Measurements from ENCODE around the gene ETV2.

Gene ETV2

GRCh38 chr19:35612224-35612558 lies 29.4 kb upstream of the ETV2 start:
- Histone ChIP-seq H3K4me3 (ENCODE audit: low read depth, low read length) (peak overlapping the region; percentile 77), H3K36me3 (ENCODE audit: control insufficient read depth, insufficient read depth, low read length) (peaks cover 24% of the 10 kb centered on the region), H3K4me1 (ENCODE audit: control insufficient read depth, insufficient read depth, low read length) (no peaks in the 10 kb centered on the region), H3K27ac (ENCODE audit: low read depth, low read length) (no peak overlapping the region), H3K27me3 (ENCODE audit: control insufficient read depth, insufficient read depth, low read length) (no peaks in the 10 kb centered on the region), H3K9ac (ENCODE audit: low read length) (no peak overlapping the region), H3K9me3 (ENCODE audit: control insufficient read depth, insufficient read depth, low read depth, low read length) (peaks cover 14% of the 10 kb centered on the region)

GRCh38 chr19:35612559-35613321 lies 28.8 kb upstream of the ETV2 start, which contains the start of gene HAUS5:
TSS of gene HAUS5 (plus strand) at chr19:35612735. CDS start at chr19:35612795, 60 bp downstream.
- peak within 1 kb of the TSS; percentile 84 for H3K9ac ChIP-seq (ENCODE audit: low read length)
- no peaks in the 10 kb centered on the region for H3K27me3 ChIP-seq (ENCODE audit: control insufficient read depth, insufficient read depth, low read length)
- peaks cover 10% of the 10 kb centered on the region for H3K9me3 ChIP-seq (ENCODE audit: control insufficient read depth, insufficient read depth, low read depth, low read length)
- no peaks in the 10 kb centered on the region for H3K4me1 ChIP-seq (ENCODE audit: control insufficient read depth, insufficient read depth, low read length)
- H3K27ac ChIP-seq (ENCODE audit: low read depth, low read length), result no peak within 1 kb of the TSS
- H3K4me3 ChIP-seq (ENCODE audit: low read depth, low read length), result peak within 1 kb of the TSS; percentile 77
- H3K36me3 ChIP-seq (ENCODE audit: control insufficient read depth, insufficient read depth, low read length), result peaks cover 29% of the 10 kb centered on the region

GRCh38 chr19:35613574-35613973 lies 28.0 kb upstream of the ETV2 start:
- Histone ChIP-seq H3K9ac (ENCODE audit: low read length) (no peak overlapping the region), H3K27ac (ENCODE audit: low read depth, low read length) (no peak overlapping the region), H3K4me1 (ENCODE audit: control insufficient read depth, insufficient read depth, low read length) (no peaks in the 10 kb centered on the region), H3K27me3 (ENCODE audit: control insufficient read depth, insufficient read depth, low read length) (no peaks in the 10 kb centered on the region), H3K36me3 (ENCODE audit: control insufficient read depth, insufficient read depth, low read length) (peaks cover 37% of the 10 kb centered on the region), H3K9me3 (ENCODE audit: control insufficient read depth, insufficient read depth, low read depth, low read length) (peaks cover 3% of the 10 kb centered on the region; the same call in 1 of the 2 replicates), H3K4me3 (ENCODE audit: low read depth, low read length) (no peak overlapping the region)

GRCh38 chr19:35615036-35615435 lies 26.5 kb upstream of the ETV2 start:
- Histone ChIP-seq H3K36me3 (ENCODE audit: control insufficient read depth, insufficient read depth, low read length) (peaks cover 50% of the 10 kb centered on the region), H3K27me3 (ENCODE audit: control insufficient read depth, insufficient read depth, low read length) (no peaks in the 10 kb centered on the region), H3K27ac (ENCODE audit: low read depth, low read length) (no peak overlapping the region), H3K4me3 (ENCODE audit: low read depth, low read length) (no peak overlapping the region), H3K9ac (ENCODE audit: low read length) (no peak overlapping the region), H3K4me1 (ENCODE audit: control insufficient read depth, insufficient read depth, low read length) (no peaks in the 10 kb centered on the region), H3K9me3 (ENCODE audit: control insufficient read depth, insufficient read depth, low read depth, low read length) (no peaks in the 10 kb centered on the region)

- Histone ChIP-seq H3K4me3 (ENCODE audit: low read depth, low read length) (no peak overlapping the region), H3K27ac (ENCODE audit: low read depth, low read length) (no peak overlapping the region), H3K4me1 (ENCODE audit: control insufficient read depth, insufficient read depth, low read length) (no peaks in the 10 kb centered on the region), H3K27me3 (ENCODE audit: control insufficient read depth, insufficient read depth, low read length) (no peaks in the 10 kb centered on the region), H3K36me3 (ENCODE audit: control insufficient read depth, insufficient read depth, low read length) (peaks cover 61% of the 10 kb centered on the region), H3K9me3 (ENCODE audit: control insufficient read depth, insufficient read depth, low read depth, low read length) (no peaks in the 10 kb centered on the region), H3K9ac (ENCODE audit: low read length) (no peak overlapping the region)
Observed at GRCh38 chr19:35618857-35619256, 22.7 kb upstream of the ETV2 start.

GRCh38 chr19:35619290-35619923 lies 22.1 kb upstream of the ETV2 start:
- Histone ChIP-seq H3K4me1 (ENCODE audit: control insufficient read depth, insufficient read depth, low read length) (no peaks in the 10 kb centered on the region), H3K36me3 (ENCODE audit: control insufficient read depth, insufficient read depth, low read length) (peaks cover 58% of the 10 kb centered on the region), H3K27ac (ENCODE audit: low read depth, low read length) (no peak overlapping the region), H3K9me3 (ENCODE audit: control insufficient read depth, insufficient read depth, low read depth, low read length) (no peaks in the 10 kb centered on the region), H3K4me3 (ENCODE audit: low read depth, low read length) (no peak overlapping the region), H3K27me3 (ENCODE audit: control insufficient read depth, insufficient read depth, low read length) (no peaks in the 10 kb centered on the region), H3K9ac (ENCODE audit: low read length) (no peak overlapping the region)

- Histone ChIP-seq H3K27ac (ENCODE audit: low read depth, low read length) (no peak overlapping the region), H3K4me1 (ENCODE audit: control insufficient read depth, insufficient read depth, low read length) (no peaks in the 10 kb centered on the region), H3K27me3 (ENCODE audit: control insufficient read depth, insufficient read depth, low read length) (no peaks in the 10 kb centered on the region), H3K36me3 (ENCODE audit: control insufficient read depth, insufficient read depth, low read length) (peaks cover 53% of the 10 kb centered on the region), H3K4me3 (ENCODE audit: low read depth, low read length) (no peak overlapping the region), H3K9ac (ENCODE audit: low read length) (no peak overlapping the region), H3K9me3 (ENCODE audit: control insufficient read depth, insufficient read depth, low read depth, low read length) (no peaks in the 10 kb centered on the region)
Observed at GRCh38 chr19:35620001-35620400, 21.5 kb upstream of the ETV2 start.

GRCh38 chr19:35621708-35622107 lies 19.8 kb upstream of the ETV2 start:
- Histone ChIP-seq H3K4me3 (ENCODE audit: low read depth, low read length) (no peak overlapping the region), H3K9me3 (ENCODE audit: control insufficient read depth, insufficient read depth, low read depth, low read length) (no peaks in the 10 kb centered on the region), H3K27me3 (ENCODE audit: control insufficient read depth, insufficient read depth, low read length) (no peaks in the 10 kb centered on the region), H3K9ac (ENCODE audit: low read length) (no peak overlapping the region), H3K36me3 (ENCODE audit: control insufficient read depth, insufficient read depth, low read length) (peaks cover 43% of the 10 kb centered on the region), H3K27ac (ENCODE audit: low read depth, low read length) (no peak overlapping the region), H3K4me1 (ENCODE audit: control insufficient read depth, insufficient read depth, low read length) (no peaks in the 10 kb centered on the region)

- Histone ChIP-seq H3K27me3 (ENCODE audit: control insufficient read depth, insufficient read depth, low read length) (no peaks in the 10 kb centered on the region), H3K9ac (ENCODE audit: low read length) (no peak overlapping the region), H3K27ac (ENCODE audit: low read depth, low read length) (no peak overlapping the region), H3K4me3 (ENCODE audit: low read depth, low read length) (no peak overlapping the region), H3K36me3 (ENCODE audit: control insufficient read depth, insufficient read depth, low read length) (peaks cover 33% of the 10 kb centered on the region), H3K9me3 (ENCODE audit: control insufficient read depth, insufficient read depth, low read depth, low read length) (no peaks in the 10 kb centered on the region), H3K4me1 (ENCODE audit: control insufficient read depth, insufficient read depth, low read length) (no peaks in the 10 kb centered on the region)
Observed at GRCh38 chr19:35622750-35623149, 18.8 kb upstream of the ETV2 start.

- Histone ChIP-seq H3K9ac (ENCODE audit: low read length) (no peak overlapping the region), H3K36me3 (ENCODE audit: control insufficient read depth, insufficient read depth, low read length) (peaks cover 27% of the 10 kb centered on the region), H3K4me3 (ENCODE audit: low read depth, low read length) (no peak overlapping the region), H3K9me3 (ENCODE audit: control insufficient read depth, insufficient read depth, low read depth, low read length) (no peaks in the 10 kb centered on the region), H3K27me3 (ENCODE audit: control insufficient read depth, insufficient read depth, low read length) (no peaks in the 10 kb centered on the region), H3K4me1 (ENCODE audit: control insufficient read depth, insufficient read depth, low read length) (no peaks in the 10 kb centered on the region), H3K27ac (ENCODE audit: low read depth, low read length) (no peak overlapping the region)
Observed at GRCh38 chr19:35623327-35624010, 18.1 kb upstream of the ETV2 start.

DNA sequence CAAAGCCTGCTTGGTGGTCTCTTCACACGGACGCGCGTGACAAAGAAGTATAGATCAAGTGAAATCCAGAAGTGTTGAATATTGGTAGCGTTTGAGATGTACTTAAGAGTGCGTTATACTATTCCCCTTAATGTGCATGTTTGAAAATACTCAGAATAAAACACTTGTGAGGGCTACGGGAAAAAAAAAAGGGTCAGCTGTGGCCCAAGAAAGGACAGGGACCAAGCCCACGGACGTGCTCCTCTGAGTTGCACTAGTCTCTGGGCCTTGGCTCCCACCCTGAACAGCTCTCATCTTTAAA lies 13.3 kb upstream of the ETV2 start:
- H3K9ac ChIP-seq (ENCODE audit: low read length), result peak overlapping the region; percentile 46
- peaks cover 29% of the 10 kb centered on the region for H3K36me3 ChIP-seq (ENCODE audit: control insufficient read depth, insufficient read depth, low read length)
- H3K4me1 ChIP-seq (ENCODE audit: control insufficient read depth, insufficient read depth, low read length), result 0 out of 2 replicates have a peak, but pooled peaks cover 3% of the 10 kb centered on the region
- H3K27ac ChIP-seq (ENCODE audit: low read depth, low read length), result peak overlapping the region; percentile 28; the same call in 1 of the 2 replicates
- peak overlapping the region; percentile 72 for H3K4me3 ChIP-seq (ENCODE audit: low read depth, low read length)
- no peaks in the 10 kb centered on the region for H3K27me3 ChIP-seq (ENCODE audit: control insufficient read depth, insufficient read depth, low read length)
- H3K9me3 ChIP-seq (ENCODE audit: control insufficient read depth, insufficient read depth, low read depth, low read length), result no peaks in the 10 kb centered on the region

All from HUES6 (cell line).